Progenitor cell of endocrine pancreas (in vitro differentiated cells): ENCODE measurements around the gene SLC27A1. TPM values are rescaled to one million over a fixed set of nuclear protein-coding genes. Genes with fewer than 3 reads are reported as not detected.

ENCODE experiments used
- DNase-seq: peaks from one replicate; pipeline ENCODE4 v3.0.0; 2021; ENCODE audit warnings: low spot score; ENCODE audit not compliant: unreplicated experiment
- H3K27ac Mint-ChIP-seq: 2 replicates; pipeline ENCODE4 v1.8.0; 2021; ENCODE audit warnings: mild to moderate bottlenecking, moderate library complexity, mixed read lengths
- H3K27me3 Mint-ChIP-seq: 2 replicates; pipeline ENCODE4 v1.8.0; 2021; ENCODE audit warnings: mixed read lengths
- H3K36me3 Mint-ChIP-seq: 2 replicates; pipeline ENCODE4 v1.8.0; 2022; ENCODE audit warnings: mixed read lengths; ENCODE audit not compliant: insufficient read depth
- H3K4me1 Mint-ChIP-seq: 2 replicates; pipeline ENCODE4 v1.8.0; 2021; ENCODE audit warnings: low read depth, mixed read lengths
- H3K4me3 Mint-ChIP-seq: 2 replicates; pipeline ENCODE4 v1.8.0; 2021; ENCODE audit warnings: low read depth, mild to moderate bottlenecking, moderate library complexity, mixed read lengths
- H3K9me3 Mint-ChIP-seq: 2 replicates; pipeline ENCODE4 v1.8.0; 2021; ENCODE audit warnings: low read depth, mixed read lengths
- total RNA-seq: library from RNA; stranded (reverse); gene quantifications from 2 replicates; pipeline ENCODE4 v1.2.1, GENCODE V29; 2021
- TF ChIP-seq, protein P1 (sequence below): fragments of 200-600 bp; sonication (generic); IDR thresholded peaks from one replicate; pipeline ENCODE4 v1.5.0; 2021; ENCODE audit warnings: antibody characterized with exemption, mild to moderate bottlenecking; ENCODE audit not compliant: unreplicated experiment

SLC27A1 gene
- total RNA-seq, 1 donor from 2014 or later: 19.8 TPM

DNA sequence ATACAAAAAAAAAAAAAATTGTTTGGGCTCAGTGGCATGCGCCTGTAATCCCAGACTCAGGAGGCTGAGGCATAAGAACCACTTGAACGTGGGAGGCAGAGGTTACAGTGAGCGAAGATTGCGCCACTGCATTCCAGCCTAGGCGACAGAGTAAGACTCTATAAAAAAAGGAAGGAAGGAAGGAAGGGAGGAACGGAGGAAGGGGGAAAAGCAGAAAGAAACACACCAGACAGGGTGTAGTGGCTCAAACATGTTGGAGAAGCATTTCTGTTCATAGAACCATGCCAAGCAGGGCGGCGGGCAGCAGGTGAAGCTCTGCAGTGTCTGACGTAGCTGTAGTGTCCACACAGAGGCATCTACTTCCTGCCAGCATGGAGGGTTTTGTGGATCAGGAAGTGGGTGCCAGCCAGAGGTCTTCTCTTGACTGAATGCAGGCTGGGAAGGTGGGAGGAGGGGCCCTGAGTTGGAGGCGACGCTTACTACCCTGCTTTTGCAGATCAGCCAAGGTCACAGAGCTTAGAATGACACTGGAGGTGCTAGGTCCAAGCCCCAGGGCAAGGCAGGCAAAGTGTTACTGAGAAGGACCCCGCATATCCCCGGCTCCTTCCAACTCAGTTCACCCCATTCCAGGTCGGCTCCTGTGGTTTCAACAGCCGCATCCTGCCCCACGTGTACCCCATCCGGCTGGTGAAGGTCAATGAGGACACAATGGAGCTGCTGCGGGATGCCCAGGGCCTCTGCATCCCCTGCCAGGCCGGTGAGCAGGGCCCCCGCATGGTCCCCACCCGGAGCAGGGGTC, 29.5 kb downstream of the SLC27A1 start:
- H3K36me3 Mint-ChIP-seq: peaks cover 2% of the 10 kb centered on the region
- DNase-seq: no peak
- TF ChIP-seq, protein P1, sequence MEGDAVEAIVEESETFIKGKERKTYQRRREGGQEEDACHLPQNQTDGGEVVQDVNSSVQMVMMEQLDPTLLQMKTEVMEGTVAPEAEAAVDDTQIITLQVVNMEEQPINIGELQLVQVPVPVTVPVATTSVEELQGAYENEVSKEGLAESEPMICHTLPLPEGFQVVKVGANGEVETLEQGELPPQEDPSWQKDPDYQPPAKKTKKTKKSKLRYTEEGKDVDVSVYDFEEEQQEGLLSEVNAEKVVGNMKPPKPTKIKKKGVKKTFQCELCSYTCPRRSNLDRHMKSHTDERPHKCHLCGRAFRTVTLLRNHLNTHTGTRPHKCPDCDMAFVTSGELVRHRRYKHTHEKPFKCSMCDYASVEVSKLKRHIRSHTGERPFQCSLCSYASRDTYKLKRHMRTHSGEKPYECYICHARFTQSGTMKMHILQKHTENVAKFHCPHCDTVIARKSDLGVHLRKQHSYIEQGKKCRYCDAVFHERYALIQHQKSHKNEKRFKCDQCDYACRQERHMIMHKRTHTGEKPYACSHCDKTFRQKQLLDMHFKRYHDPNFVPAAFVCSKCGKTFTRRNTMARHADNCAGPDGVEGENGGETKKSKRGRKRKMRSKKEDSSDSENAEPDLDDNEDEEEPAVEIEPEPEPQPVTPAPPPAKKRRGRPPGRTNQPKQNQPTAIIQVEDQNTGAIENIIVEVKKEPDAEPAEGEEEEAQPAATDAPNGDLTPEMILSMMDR: no peak
- H3K9me3 Mint-ChIP-seq: no peaks in the 10 kb centered on the region
- H3K27me3 Mint-ChIP-seq: no peaks in the 10 kb centered on the region
- H3K4me3 Mint-ChIP-seq: no peak overlapping the region
- no peak overlapping the region for H3K27ac Mint-ChIP-seq
- H3K4me1 Mint-ChIP-seq: peaks cover 6% of the 10 kb centered on the region

DNA sequence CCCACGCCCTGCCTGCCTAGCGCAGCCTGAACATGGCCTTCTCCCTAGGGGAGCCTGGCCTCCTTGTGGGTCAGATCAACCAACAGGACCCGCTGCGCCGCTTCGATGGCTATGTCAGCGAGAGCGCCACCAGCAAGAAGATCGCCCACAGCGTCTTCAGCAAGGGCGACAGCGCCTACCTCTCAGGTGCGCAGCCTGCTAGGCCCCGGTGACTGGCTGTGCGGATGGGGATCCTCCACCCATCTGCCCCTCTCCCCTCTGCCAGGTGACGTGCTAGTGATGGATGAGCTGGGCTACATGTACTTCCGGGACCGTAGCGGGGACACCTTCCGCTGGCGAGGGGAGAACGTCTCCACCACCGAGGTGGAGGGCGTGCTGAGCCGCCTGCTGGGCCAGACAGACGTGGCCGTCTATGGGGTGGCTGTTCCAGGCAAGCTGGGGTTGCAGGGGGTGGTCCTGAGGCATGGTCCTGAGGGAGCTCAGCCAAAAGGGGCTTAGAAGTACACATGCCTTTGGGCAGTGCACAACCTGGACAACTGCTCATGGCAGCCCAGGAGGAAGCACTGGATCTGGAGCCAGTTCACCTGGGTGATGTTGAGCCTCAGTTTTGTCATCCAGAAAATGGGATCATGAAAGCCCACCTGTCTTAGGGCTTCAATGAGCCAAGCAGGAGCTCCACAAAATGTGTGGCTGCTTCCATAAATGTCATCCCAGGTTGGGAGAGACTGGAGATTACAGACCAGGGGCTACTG, 30.3 kb downstream of the SLC27A1 start:
- H3K27ac Mint-ChIP-seq: no peak overlapping the region
- peaks cover 6% of the 10 kb centered on the region for H3K4me1 Mint-ChIP-seq
- no peaks in the 10 kb centered on the region for H3K9me3 Mint-ChIP-seq
- H3K4me3 Mint-ChIP-seq: no peak overlapping the region
- no peak for DNase-seq
- H3K36me3 Mint-ChIP-seq: peaks cover 2% of the 10 kb centered on the region
- TF ChIP-seq, protein P1: no peak
- H3K27me3 Mint-ChIP-seq: no peaks in the 10 kb centered on the region

DNA sequence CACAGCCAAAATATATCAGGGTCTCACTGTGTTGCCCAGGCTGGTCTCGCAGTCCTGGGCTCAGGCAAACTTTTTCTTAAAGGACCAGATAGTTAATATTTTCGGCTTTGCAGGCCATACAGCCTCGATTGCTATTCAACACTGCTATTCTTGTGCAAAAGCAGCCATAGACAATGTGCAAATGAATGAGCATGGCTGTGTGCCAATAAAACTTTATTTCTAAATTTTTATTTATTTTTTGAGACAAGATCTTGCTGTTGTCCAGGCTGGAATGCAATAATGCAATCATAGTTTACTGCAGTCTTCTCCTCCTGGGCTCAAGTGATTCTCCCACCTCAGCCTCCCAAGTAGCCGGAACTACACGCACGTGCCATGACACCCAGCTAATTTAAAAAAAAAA, 32.9 kb downstream of the SLC27A1 start:
- Mint-ChIP-seq H3K4me1 (peaks cover 6% of the 10 kb centered on the region), H3K27ac (no peak overlapping the region), H3K4me3 (no peak overlapping the region), H3K9me3 (no peaks in the 10 kb centered on the region), H3K36me3 (peaks cover 4% of the 10 kb centered on the region), H3K27me3 (no peaks in the 10 kb centered on the region)
- TF ChIP-seq, protein P1: no peak
- no peak for DNase-seq

DNA sequence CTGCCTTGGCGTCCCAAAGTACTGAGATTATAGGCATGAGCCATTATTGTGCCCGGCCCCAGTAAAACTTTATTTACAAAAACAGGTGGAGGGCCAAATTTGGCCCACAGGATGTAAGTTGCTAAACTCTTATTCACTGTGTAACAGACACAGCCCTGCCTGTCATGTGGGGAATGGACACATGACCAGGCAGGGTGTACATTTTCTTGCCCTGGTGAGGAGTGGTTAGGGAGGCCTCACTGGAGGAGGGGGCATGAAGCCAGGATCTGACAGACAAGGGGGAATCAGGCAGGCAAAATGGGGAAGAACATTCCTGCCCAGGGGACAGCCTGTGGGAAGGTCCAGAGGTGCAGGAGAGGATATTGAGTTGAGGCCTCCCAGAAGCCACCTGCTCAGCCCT, 33.7 kb downstream of the SLC27A1 start:
- Mint-ChIP-seq H3K4me3 (no peak overlapping the region), H3K4me1 (no peaks in the 10 kb centered on the region), H3K9me3 (no peaks in the 10 kb centered on the region), H3K27ac (no peak overlapping the region), H3K27me3 (no peaks in the 10 kb centered on the region), H3K36me3 (peaks cover 4% of the 10 kb centered on the region)
- DNase-seq: no peak
- TF ChIP-seq, protein P1: no peak

DNA sequence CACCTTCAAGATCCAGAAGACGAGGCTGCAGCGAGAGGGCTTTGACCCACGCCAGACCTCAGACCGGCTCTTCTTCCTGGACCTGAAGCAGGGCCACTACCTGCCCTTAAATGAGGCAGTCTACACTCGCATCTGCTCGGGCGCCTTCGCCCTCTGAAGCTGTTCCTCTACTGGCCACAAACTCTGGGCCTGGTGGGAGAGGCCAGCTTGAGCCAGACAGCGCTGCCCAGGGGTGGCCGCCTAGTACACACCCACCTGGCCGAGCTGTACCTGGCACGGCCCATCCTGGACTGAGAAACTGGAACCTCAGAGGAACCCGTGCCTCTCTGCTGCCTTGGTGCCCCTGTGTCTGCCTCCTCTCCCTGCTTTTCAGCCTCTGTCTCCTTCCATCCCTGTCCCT, 34.1 kb downstream of the SLC27A1 start:
- Mint-ChIP-seq H3K9me3 (no peaks in the 10 kb centered on the region), H3K27ac (no peak overlapping the region), H3K36me3 (peaks cover 4% of the 10 kb centered on the region), H3K4me3 (no peak overlapping the region), H3K4me1 (no peaks in the 10 kb centered on the region), H3K27me3 (no peaks in the 10 kb centered on the region)
- TF ChIP-seq, protein P1: no peak
- no peak for DNase-seq
